Fibroblast of skin of right biceps (primary cell): Measurements from ENCODE around the gene MATN3.
"Not testable (repeated sequence)": the region's sequence is repeated elsewhere in the genome, so short reads cannot be mapped to it uniquely, and the experiment has no call there.

Source experiments
- DNase-seq: peaks from one replicate; pipeline ENCODE4 v3.0.0-alpha.2; 2013

The MATN3 gene

GRCh38 chr2:20012282-20013125 is at the start of gene MATN3:
TSS of gene MATN3 (minus strand) at chr2:20012668. CDS start at chr2:20012631, 37 bp downstream.
- peak; percentile 27 for DNase-seq

- no peak for DNase-seq
Observed at GRCh38 chr2:20061940-20062339, 49.5 kb upstream of the MATN3 start.

- peak; percentile 71 for DNase-seq
Observed at GRCh38 chr2:20061476-20061875, 49.0 kb upstream of the MATN3 start.

GRCh38 chr2:20060106-20060505 is 47.6 kb upstream of the MATN3 start:
- DNase-seq = no peak

GRCh38 chr2:20057268-20057667 is 44.8 kb upstream of the MATN3 start:
- DNase-seq = no peak

- DNase-seq = no peak
Observed at GRCh38 chr2:20054931-20055330, 42.5 kb upstream of the MATN3 start.

GRCh38 chr2:20054119-20054518 is 41.7 kb upstream of the MATN3 start:
- no peak for DNase-seq

GRCh38 chr2:20052861-20053281 is 40.4 kb upstream of the MATN3 start:
- peak; percentile 79 for DNase-seq

GRCh38 chr2:20052229-20052851 is 39.9 kb upstream of the MATN3 start:
- DNase-seq = peak; percentile 31

- peak; percentile 100 for DNase-seq
Observed at GRCh38 chr2:20051532-20052228, 39.2 kb upstream of the MATN3 start, which contains the start of gene LAPTM4A. TSS of gene LAPTM4A (minus strand) at chr2:20051628. CDS start at chr2:20051520, 108 bp downstream.

- DNase-seq = peak; percentile 68
Observed at GRCh38 chr2:20050646-20051531, 38.4 kb upstream of the MATN3 start.

GRCh38 chr2:20050104-20050645 is 37.7 kb upstream of the MATN3 start:
- peak; percentile 74 for DNase-seq

GRCh38 chr2:20049637-20050036 is 37.2 kb upstream of the MATN3 start:
- no peak for DNase-seq

- no peak for DNase-seq
Observed at GRCh38 chr2:20048488-20049448, 36.3 kb upstream of the MATN3 start.

GRCh38 chr2:20045712-20046292 is 33.3 kb upstream of the MATN3 start:
- DNase-seq = not testable (repeated sequence)

- DNase-seq = no peak
Observed at GRCh38 chr2:20044778-20045177, 32.3 kb upstream of the MATN3 start.

- no peak for DNase-seq
Observed at GRCh38 chr2:20042531-20042930, 30.1 kb upstream of the MATN3 start.

GRCh38 chr2:20040489-20041172 is 28.2 kb upstream of the MATN3 start:
- peak; percentile 47 for DNase-seq

- no peak for DNase-seq
Observed at GRCh38 chr2:20037660-20038059, 25.2 kb upstream of the MATN3 start.
